ENCODE measurements around the gene ALX4. TPM values are rescaled to one million over a fixed set of nuclear protein-coding genes. Genes with fewer than 3 reads are reported as not detected.

Gene ALX4
- total and polyA plus RNA-seq, 4 experiments from 2014 or later, result not detected

- Mint-ChIP-seq H3K4me1 (no peaks in the 10 kb centered on the region), H3K4me3 (no peak overlapping the region), H3K27ac (no peak overlapping the region), H3K9me3 (no peaks in the 10 kb centered on the region), H3K27me3 (peaks cover 7 to 23% of the 10 kb centered on the region in 2 donors), H3K36me3 (no peaks in the 10 kb centered on the region)
- ChIA-PET CTCF (ENCODE audit: partially characterized antibody) (no interaction called here), POLR2A (ENCODE audit: partially characterized antibody) (no interaction called here)
- Histone ChIP-seq H3K9me3 (ENCODE audit: control insufficient read depth in 1 of 2, low read length in 2 of 2) (no peaks in the 10 kb centered on the region), H3K27me3 (ENCODE audit: insufficient read depth, low read length) (no peaks in the 10 kb centered on the region), H3K36me3 (ENCODE audit: insufficient read depth, low read length) (no peaks in the 10 kb centered on the region), H3K4me3 (ENCODE audit: low read length in 2 of 2) (no peak overlapping the region), H3K4me1 (ENCODE audit: insufficient read depth, low read length) (no peaks in the 10 kb centered on the region), H3K27ac (ENCODE audit: low read depth, low read length) (no peak overlapping the region)
- DNase-seq, result no peak
- intact Hi-C loops (cut with micrococcal nuclease), result no loop called here
These were observed 34.0 kb upstream of the ALX4 start for GRCh38 chr11:44343778-44344422.

- POLR2A ChIA-PET (ENCODE audit: partially characterized antibody), result no interaction called here
- CTCF ChIA-PET (ENCODE audit: partially characterized antibody), result no interaction called here
- H3K4me1 ChIP-seq (ENCODE audit: insufficient read depth, low read length), result no peaks in the 10 kb centered on the region
- no peaks in the 10 kb centered on the region for H3K9me3 ChIP-seq (ENCODE audit: control insufficient read depth in 1 of 2, low read length in 2 of 2)
- no peak overlapping the region for H3K27ac ChIP-seq (ENCODE audit: low read depth, low read length)
- intact Hi-C loops (cut with micrococcal nuclease), result no loop called here
- no peaks in the 10 kb centered on the region for H3K4me1 Mint-ChIP-seq
- no peak overlapping the region for H3K27ac Mint-ChIP-seq
- H3K36me3 Mint-ChIP-seq, result no peaks in the 10 kb centered on the region
- peaks cover 19 to 31% of the 10 kb centered on the region in 2 donors for H3K27me3 Mint-ChIP-seq
- H3K4me3 Mint-ChIP-seq, result no peak overlapping the region
- H3K9me3 Mint-ChIP-seq, result no peaks in the 10 kb centered on the region
- no peak overlapping the region for H3K4me3 ChIP-seq (ENCODE audit: low read length in 2 of 2)
- no peak for DNase-seq
- H3K36me3 ChIP-seq (ENCODE audit: insufficient read depth, low read length), result no peaks in the 10 kb centered on the region
- no peaks in the 10 kb centered on the region for H3K27me3 ChIP-seq (ENCODE audit: insufficient read depth, low read length)
These were observed 32.7 kb upstream of the ALX4 start for GRCh38 chr11:44342616-44343015.

GRCh38 chr11:44340656-44341055 lies 30.7 kb upstream of the ALX4 start:
- H3K9me3 Mint-ChIP-seq, result no peaks in the 10 kb centered on the region
- H3K4me3 ChIP-seq (ENCODE audit: low read length in 2 of 2), result no peak overlapping the region
- DNase-seq, result no peak
- H3K36me3 Mint-ChIP-seq, result no peaks in the 10 kb centered on the region
- peaks cover 32 to 37% of the 10 kb centered on the region in 2 donors for H3K27me3 Mint-ChIP-seq
- CTCF ChIA-PET (ENCODE audit: partially characterized antibody), result no interaction called here
- H3K4me1 ChIP-seq (ENCODE audit: insufficient read depth, low read length), result no peaks in the 10 kb centered on the region
- H3K9me3 ChIP-seq (ENCODE audit: control insufficient read depth in 1 of 2, low read length in 2 of 2), result no peaks in the 10 kb centered on the region
- no peaks in the 10 kb centered on the region for H3K36me3 ChIP-seq (ENCODE audit: insufficient read depth, low read length)
- H3K27me3 ChIP-seq (ENCODE audit: insufficient read depth, low read length), result no peaks in the 10 kb centered on the region
- POLR2A ChIA-PET (ENCODE audit: partially characterized antibody), result no interaction called here
- H3K27ac ChIP-seq (ENCODE audit: low read depth, low read length), result no peak overlapping the region
- no peak overlapping the region for H3K4me3 Mint-ChIP-seq
- no peak overlapping the region for H3K27ac Mint-ChIP-seq
- H3K4me1 Mint-ChIP-seq, result no peaks in the 10 kb centered on the region
- intact Hi-C loops (cut with micrococcal nuclease), result no loop called here

DNA sequence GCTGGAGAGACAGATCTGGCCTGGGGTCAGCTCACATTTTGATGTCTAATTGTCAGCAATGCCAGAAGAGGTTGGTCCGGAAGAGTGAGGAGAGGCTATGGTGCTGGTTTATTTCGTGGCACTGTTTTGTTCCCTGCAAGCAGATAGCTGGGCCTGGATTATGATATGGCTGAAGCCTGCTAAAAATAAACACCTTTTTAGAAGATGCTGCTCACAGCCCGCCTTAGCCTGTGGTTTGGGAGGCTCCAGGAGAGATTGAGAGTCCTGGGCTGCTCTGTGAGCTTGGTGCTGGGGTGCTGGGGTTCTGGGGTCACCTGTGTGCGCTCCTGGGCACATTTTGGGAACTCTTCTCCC lies 29.6 kb upstream of the ALX4 start:
- no peaks in the 10 kb centered on the region for H3K4me1 ChIP-seq (ENCODE audit: insufficient read depth, low read length)
- H3K36me3 ChIP-seq (ENCODE audit: insufficient read depth, low read length), result no peaks in the 10 kb centered on the region
- H3K4me3 Mint-ChIP-seq, result no peak overlapping the region
- no peaks in the 10 kb centered on the region for H3K36me3 Mint-ChIP-seq
- no peak for DNase-seq
- ChIA-PET POLR2A (ENCODE audit: partially characterized antibody) (no interaction called here), CTCF (ENCODE audit: partially characterized antibody) (no interaction called here)
- H3K27ac Mint-ChIP-seq, result no peak overlapping the region
- intact Hi-C loops (cut with micrococcal nuclease), result no loop called here
- no peaks in the 10 kb centered on the region for H3K9me3 Mint-ChIP-seq
- H3K27me3 Mint-ChIP-seq, result peaks cover 37 to 43% of the 10 kb centered on the region in 2 donors
- H3K9me3 ChIP-seq (ENCODE audit: control insufficient read depth in 1 of 2, low read length in 2 of 2), result no peaks in the 10 kb centered on the region
- no peak overlapping the region for H3K4me3 ChIP-seq (ENCODE audit: low read length in 2 of 2)
- H3K27ac ChIP-seq (ENCODE audit: low read depth, low read length), result no peak overlapping the region
- peaks cover under 1% of the 10 kb centered on the region for H3K27me3 ChIP-seq (ENCODE audit: insufficient read depth, low read length)
- no peaks in the 10 kb centered on the region for H3K4me1 Mint-ChIP-seq

DNA sequence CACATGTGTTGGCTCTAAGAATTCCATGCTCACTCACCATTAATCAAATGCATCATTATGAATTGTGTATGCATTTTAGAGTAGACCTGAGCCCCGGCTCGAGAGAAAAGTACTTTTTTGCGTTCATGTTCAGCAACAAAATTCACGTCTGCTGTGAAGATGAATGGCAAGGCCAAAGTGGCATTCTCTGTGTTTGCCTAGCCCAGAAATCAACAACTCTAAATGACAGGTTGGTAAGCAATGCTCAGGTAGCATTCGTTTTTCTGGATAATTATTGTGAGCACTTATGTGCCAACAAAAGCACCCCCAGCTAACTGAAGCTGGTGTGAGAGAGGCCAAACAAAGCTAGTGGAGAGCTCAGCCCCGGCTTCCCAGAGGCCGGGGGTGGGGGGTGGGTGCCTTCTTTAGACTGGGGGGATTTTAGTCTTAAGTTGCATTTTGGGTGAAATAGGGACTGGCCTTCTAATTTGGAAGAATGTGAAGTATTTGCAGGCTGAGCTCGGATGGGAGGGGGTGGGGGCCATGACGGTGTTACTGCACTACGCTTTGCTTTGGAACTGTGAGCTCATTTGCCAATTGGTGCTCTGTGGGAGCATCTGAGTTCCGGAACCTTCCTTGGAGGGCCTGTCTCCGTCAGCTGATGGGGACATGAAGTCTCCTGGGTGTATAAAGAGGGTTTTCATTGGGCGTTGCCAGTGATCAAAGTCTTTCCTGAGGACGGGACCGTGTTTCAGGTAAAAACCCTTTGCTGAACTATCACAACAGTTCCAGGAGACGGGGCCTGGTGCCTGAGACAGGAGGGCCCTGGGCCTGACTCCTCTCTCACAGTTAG lies 29.0 kb upstream of the ALX4 start:
- Histone ChIP-seq H3K9me3 (ENCODE audit: control insufficient read depth in 1 of 2, low read length in 2 of 2) (no peaks in the 10 kb centered on the region), H3K4me1 (ENCODE audit: insufficient read depth, low read length) (no peaks in the 10 kb centered on the region), H3K4me3 (ENCODE audit: low read length in 2 of 2) (no peak overlapping the region), H3K27me3 (ENCODE audit: insufficient read depth, low read length) (peaks cover 6% of the 10 kb centered on the region), H3K27ac (ENCODE audit: low read depth, low read length) (no peak overlapping the region), H3K36me3 (ENCODE audit: insufficient read depth, low read length) (no peaks in the 10 kb centered on the region)
- Mint-ChIP-seq H3K27me3 (peaks cover 37 to 43% of the 10 kb centered on the region in 2 donors), H3K36me3 (no peaks in the 10 kb centered on the region), H3K9me3 (no peaks in the 10 kb centered on the region), H3K4me1 (no peaks in the 10 kb centered on the region), H3K4me3 (no peak overlapping the region), H3K27ac (no peak overlapping the region)
- ChIA-PET POLR2A (ENCODE audit: partially characterized antibody) (no interaction called here), CTCF (ENCODE audit: partially characterized antibody) (no interaction called here)
- intact Hi-C loops (cut with micrococcal nuclease), result no loop called here
- DNase-seq, result no peak

GRCh38 chr11:44338026-44338425 lies 28.1 kb upstream of the ALX4 start:
- H3K4me1 Mint-ChIP-seq, result no peaks in the 10 kb centered on the region
- H3K9me3 ChIP-seq (ENCODE audit: control insufficient read depth in 1 of 2, low read length in 2 of 2), result no peaks in the 10 kb centered on the region
- no peak overlapping the region for H3K4me3 Mint-ChIP-seq
- no peak overlapping the region for H3K27ac Mint-ChIP-seq
- no peaks in the 10 kb centered on the region for H3K36me3 Mint-ChIP-seq
- CTCF ChIA-PET (ENCODE audit: partially characterized antibody), result no interaction called here
- H3K27me3 Mint-ChIP-seq, result peaks cover 39 to 47% of the 10 kb centered on the region in 2 donors
- intact Hi-C loops (cut with micrococcal nuclease), result no loop called here
- H3K9me3 Mint-ChIP-seq, result no peaks in the 10 kb centered on the region
- H3K27ac ChIP-seq (ENCODE audit: low read depth, low read length), result no peak overlapping the region
- POLR2A ChIA-PET (ENCODE audit: partially characterized antibody), result no interaction called here
- H3K36me3 ChIP-seq (ENCODE audit: insufficient read depth, low read length), result no peaks in the 10 kb centered on the region
- DNase-seq, result no peak
- peaks cover 7% of the 10 kb centered on the region for H3K27me3 ChIP-seq (ENCODE audit: insufficient read depth, low read length)
- H3K4me1 ChIP-seq (ENCODE audit: insufficient read depth, low read length), result no peaks in the 10 kb centered on the region
- no peak overlapping the region for H3K4me3 ChIP-seq (ENCODE audit: low read length in 2 of 2)

DNA sequence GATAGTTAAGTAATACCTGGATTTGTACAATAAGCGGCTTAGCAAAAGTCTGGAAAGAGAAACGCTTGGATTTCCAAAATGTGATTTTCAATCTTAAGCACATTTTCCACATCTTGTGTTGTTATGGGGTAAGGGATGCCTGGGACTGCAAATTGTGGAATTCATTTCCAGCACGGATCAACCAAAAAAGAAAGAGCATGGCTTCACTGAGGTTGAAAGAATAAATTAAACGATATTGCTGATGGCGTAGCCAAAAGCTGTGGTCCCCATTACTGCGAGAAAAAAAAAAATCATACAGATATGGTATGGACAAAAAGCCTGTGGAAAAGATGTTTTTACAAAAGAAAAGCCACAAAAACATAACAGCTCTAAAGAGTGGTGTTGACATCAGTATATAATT lies 26.0 kb upstream of the ALX4 start:
- H3K9me3 Mint-ChIP-seq, result no peaks in the 10 kb centered on the region
- no peaks in the 10 kb centered on the region for H3K36me3 Mint-ChIP-seq
- H3K27me3 Mint-ChIP-seq, result peaks cover 44 to 47% of the 10 kb centered on the region in 2 donors
- no peak overlapping the region for H3K4me3 ChIP-seq (ENCODE audit: low read length in 2 of 2)
- H3K27ac ChIP-seq (ENCODE audit: low read depth, low read length), result no peak overlapping the region
- no peak overlapping the region for H3K27ac Mint-ChIP-seq
- H3K4me1 ChIP-seq (ENCODE audit: insufficient read depth, low read length), result no peaks in the 10 kb centered on the region
- intact Hi-C loops (cut with micrococcal nuclease), result no loop called here
- no peak for DNase-seq
- CTCF ChIA-PET (ENCODE audit: partially characterized antibody), result no interaction called here
- no peak overlapping the region for H3K4me3 Mint-ChIP-seq
- POLR2A ChIA-PET (ENCODE audit: partially characterized antibody), result no interaction called here
- no peaks in the 10 kb centered on the region for H3K9me3 ChIP-seq (ENCODE audit: control insufficient read depth in 1 of 2, low read length in 2 of 2)
- H3K36me3 ChIP-seq (ENCODE audit: insufficient read depth, low read length), result no peaks in the 10 kb centered on the region
- H3K27me3 ChIP-seq (ENCODE audit: insufficient read depth, low read length), result peaks cover 7% of the 10 kb centered on the region
- H3K4me1 Mint-ChIP-seq, result no peaks in the 10 kb centered on the region

Data from CD4-positive, alpha-beta memory T cell (primary cell).